NCI-H146 (cell line): ENCODE results near the gene NBAS.
"Not testable (repeated sequence)": the region's sequence is repeated elsewhere in the genome, so short reads cannot be mapped to it uniquely, and the experiment has no call there.

Experiments used
- DNase-seq: peaks from one replicate; lab custom pipeline; 2025; lab: John Stamatoyannopoulos, UW

NBAS gene

DNA sequence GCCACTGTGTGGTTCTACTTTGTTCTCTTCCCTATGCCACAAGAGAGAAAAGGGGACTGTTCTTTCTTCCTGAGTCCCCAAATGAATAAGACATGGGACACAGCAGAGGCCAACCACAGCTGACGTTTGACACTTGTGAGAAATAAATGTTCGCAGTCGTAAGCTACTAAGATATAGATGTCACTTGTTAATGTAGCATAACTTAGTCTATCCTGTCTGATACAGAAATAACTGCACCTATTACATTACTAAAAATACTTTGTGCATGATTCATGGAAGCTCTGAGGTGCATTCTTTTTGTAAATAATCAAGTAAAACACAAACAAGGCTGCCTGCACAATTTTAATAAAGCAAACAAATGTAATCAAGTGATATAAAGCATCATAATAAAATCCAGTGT lies 148.8 kb downstream of the NBAS start:
- no peak for DNase-seq

GRCh38 chr2:15410884-15411283 lies 150.2 kb downstream of the NBAS start:
- no peak for DNase-seq

- no peak for DNase-seq
These were observed 152.4 kb downstream of the NBAS start for GRCh38 chr2:15408759-15409158.

- DNase-seq, result no peak
These were observed 153.5 kb downstream of the NBAS start for GRCh38 chr2:15407666-15408065.

- not testable (repeated sequence) for DNase-seq
These were observed 156.6 kb downstream of the NBAS start for GRCh38 chr2:15404511-15404910.

GRCh38 chr2:15400240-15400826 lies 160.8 kb downstream of the NBAS start:
- DNase-seq, result no peak

GRCh38 chr2:15399241-15399640 lies 161.9 kb downstream of the NBAS start:
- no peak for DNase-seq

- DNase-seq, result no peak
These were observed 169.4 kb downstream of the NBAS start for GRCh38 chr2:15391751-15392150.

- no peak for DNase-seq
These were observed 171.2 kb downstream of the NBAS start for GRCh38 chr2:15389895-15390294.

DNA sequence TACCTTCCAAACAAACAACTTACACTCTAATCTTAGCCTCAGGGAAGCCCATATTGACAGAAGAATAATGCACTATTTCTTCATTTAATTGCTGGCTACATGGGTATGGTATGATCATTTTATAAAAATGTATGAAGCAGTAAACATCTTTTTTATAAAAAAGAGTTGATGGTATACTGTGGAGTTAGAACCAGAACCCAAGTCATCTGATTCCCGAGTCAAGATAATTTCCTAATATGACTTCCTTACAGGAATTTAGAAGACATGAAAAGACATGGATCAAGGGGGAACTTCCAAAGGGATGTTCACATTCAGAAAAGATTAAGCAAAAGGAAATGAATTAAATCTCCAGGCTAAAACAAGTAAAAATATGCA lies 171.8 kb downstream of the NBAS start:
- DNase-seq, result no peak

DNA sequence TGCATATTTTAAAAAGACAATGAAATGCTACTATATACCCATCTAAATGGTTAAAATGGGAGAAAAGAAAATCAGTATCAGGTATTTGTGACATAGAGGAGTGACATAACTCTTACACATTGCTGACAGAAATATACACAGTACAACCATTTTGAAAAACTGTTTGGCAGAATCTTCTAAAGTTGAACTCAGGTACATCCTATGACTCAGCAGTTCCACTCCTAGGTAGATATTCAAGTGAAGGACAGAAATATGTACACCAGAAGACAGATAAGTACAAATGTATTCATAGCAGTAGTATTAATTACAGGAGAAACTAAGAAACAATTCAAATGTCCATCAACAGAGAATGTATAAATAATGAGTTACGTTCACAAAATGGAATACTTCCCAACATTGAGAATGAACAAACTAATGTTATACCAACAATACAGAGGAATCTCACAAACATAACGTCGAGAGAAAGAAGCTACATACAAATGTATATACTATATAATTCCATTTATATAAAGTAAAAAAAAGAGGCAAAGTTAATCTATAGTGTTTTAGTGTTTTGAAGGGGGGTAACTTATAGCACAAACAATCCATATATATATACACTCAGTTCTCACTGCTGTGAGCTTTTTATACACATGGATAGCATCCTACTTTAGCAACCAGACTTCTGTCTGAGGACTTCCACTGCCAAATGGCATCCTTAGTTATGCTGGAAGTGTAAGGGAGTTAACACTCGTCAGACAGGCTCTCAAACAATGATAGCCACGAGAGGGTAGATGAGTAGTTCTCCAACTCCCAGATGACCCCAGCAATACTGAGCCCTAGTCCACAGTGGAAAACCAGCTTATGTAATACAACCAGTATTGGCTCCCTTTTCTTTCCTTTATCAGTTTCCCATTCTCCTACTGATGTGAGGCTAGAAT lies 172.5 kb downstream of the NBAS start:
- DNase-seq, result no peak

DNA sequence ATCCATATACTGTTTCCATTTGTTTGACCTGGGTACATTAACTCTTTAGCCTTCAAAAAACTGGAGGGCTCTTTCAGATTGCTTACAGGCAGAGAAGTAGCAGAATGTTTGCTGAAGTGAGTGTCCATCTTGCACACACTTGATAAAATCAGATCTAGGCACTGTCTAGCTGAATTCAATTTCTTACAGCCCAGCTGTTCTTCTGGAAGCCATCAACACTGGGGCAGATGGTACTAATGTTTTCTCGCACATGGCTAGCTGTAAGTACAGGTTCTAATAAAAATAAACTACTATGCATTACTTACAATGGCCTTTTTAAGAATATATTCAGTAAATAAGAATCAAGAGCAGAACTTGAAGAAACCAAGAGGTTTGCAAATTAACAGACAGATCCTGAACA lies 175.9 kb downstream of the NBAS start:
- DNase-seq, result no peak

- DNase-seq, result no peak
These were observed 177.3 kb downstream of the NBAS start for GRCh38 chr2:15383695-15384350.

DNA sequence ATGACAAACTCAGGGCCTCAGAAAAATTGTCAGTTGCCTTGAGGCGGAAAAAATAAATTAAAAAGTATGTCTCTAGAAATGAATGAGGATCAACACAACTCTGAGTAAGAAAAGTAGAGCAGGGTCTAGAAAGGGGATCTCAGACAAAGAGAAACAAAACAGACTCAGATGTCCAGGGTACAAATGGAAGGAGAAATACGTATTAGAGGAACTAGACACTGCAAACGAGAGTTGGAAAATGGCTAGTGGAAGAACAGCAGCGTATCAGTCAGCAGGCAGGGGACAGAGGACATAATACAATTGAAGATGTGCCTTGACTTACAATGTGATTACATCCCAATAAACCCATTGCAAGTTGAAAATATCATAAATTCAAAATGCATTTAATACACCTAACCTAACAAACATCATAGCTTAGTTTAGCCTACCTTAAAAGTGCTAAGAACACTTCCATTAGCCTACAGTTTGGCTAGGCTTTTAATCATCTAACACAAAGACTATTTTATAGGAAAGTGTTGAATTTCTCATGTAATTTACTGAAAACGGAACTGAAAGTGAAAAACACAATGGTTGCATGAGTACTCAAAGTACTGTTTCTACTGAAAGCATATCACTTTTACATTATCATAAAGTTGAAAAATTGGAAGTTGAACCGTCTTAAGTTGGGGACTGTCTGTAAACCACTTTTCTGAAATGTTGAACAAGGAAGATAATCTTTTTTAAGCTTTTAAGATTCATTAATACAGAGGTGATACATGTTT lies 182.8 kb downstream of the NBAS start:
- DNase-seq, result no peak

DNA sequence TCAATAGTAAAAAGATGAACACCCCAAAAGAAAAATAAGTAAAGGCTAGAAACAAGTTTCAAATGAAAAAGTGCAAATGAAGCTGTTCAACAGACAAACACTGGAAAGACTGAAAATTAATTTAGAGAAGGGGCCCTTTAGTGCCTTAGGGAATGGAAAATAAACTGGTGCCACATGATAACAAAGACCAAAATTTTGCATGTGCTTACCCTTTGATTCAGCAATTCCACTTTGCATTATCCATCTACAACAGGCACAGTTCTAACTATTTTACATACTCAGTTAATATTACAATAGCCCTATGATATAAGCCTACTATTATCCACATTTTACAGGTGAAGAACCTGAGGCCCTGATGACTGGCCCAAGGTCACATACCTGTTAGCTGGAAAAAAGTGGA lies 183.9 kb downstream of the NBAS start:
- DNase-seq, result no peak

DNA sequence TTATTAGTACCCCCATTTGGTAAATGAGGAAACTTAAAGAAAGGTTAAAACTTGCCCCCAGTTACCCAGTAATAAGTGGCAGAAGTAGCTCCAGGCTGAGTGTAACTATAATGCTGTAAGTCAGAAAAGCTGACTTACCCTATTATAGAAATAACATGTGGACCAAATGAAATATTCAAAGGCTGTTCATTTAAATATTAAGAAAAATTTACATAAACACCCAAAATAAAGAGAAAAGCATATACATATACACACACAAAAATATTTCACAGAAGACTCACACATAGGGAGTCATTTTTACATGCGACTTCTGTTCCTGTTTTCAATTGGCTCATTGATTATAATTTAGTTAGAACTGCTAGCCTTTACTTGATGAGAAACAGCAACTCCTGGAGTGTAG lies 189.1 kb downstream of the NBAS start:
- no peak for DNase-seq

- no peak for DNase-seq
These were observed 192.0 kb downstream of the NBAS start for GRCh38 chr2:15369129-15369528.

GRCh38 chr2:15367715-15368114 lies 193.4 kb downstream of the NBAS start:
- no peak for DNase-seq

DNA sequence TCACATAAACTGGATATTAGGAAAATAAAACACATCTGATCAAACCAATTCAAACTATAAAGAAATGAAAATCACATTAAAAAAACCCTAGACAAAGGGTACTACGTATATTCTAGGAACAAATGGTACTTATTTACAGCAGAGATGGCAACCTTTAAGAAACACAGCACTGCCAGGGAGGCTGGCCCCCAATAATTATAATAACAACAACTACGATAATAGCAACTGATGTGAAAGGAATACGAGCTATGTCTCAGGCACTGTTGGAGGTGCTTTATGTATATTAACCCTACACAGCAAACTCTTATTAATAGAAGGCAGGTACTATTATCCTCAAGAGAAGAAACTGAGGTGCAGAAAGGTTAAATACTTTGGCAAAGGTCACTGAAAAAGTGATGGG lies 193.9 kb downstream of the NBAS start:
- DNase-seq, result no peak

GRCh38 chr2:15365411-15365810 lies 195.7 kb downstream of the NBAS start:
- DNase-seq, result no peak

- no peak for DNase-seq
These were observed 196.6 kb downstream of the NBAS start for GRCh38 chr2:15364561-15364960.

DNA sequence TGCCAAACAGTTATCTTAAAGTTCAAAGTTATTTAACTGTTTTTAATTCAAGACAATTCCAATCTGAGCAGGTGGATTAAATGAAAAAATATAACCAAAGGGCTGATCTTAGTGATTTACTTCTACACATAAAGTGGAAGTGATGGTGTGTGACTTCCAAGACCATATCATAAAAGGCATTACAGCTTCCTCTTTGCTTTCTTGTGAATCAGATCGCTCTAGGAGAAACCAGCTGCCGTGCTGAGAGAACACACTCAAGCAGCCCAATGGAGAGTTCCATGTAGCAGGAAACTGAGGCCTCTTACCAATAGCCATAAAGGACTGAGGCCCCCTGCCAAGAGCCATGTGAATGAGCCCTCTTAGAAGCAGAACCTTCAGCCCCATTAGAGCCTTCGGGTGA lies 197.4 kb downstream of the NBAS start:
- DNase-seq, result no peak
